ENCODE data around the gene MYL2. TPM values are rescaled to one million over a fixed set of nuclear protein-coding genes. Genes with fewer than 3 reads are reported as not detected.
A peak's percentile ranks its signal among the peaks of the same experiment; 100 is the strongest.

MYL2 gene
- total and polyA plus RNA-seq, 2 donors from 2014 or later, result 4.4 TPM; not detected in 1

DNA sequence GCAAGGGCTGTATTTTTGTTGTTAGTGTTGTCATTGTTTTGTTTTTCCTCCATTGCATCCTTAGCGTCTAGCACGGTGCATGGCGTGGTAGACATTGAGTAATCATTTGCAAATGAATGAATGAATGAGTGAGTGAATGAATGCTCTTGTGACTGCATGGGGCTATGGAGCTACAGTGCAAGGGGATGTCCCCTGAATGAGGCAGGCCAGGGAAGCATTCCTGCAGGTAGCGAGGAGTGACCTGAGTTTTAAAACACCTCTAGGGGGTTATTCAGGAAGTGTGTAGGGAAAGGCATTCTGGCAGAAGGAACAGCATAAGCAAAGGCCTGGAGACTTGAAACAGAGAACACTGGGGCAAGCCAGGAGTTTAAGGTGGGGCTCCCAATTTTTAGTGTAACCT lies 16.9 kb downstream of the MYL2 start:
- FAIRE-seq, result no peak
- Histone ChIP-seq H3K4me3 (ENCODE audit: low read length in 3 of 3) (no peak overlapping the region), H3K9me3 (ENCODE audit: control insufficient read depth in 2 of 3, insufficient read depth in 1 of 3, low read length in 3 of 3) (no peaks in the 10 kb centered on the region), H3K9ac (ENCODE audit: low read length in 3 of 3) (no peak overlapping the region), H3K27ac (ENCODE audit: low read depth in 2 of 2, low read length in 2 of 2) (no peak overlapping the region), H3K4me1 (ENCODE audit: control insufficient read depth in 2 of 3, insufficient read depth in 2 of 3, low read depth in 1 of 3, low read length in 3 of 3) (no peaks in the 10 kb centered on the region), H3K36me3 (ENCODE audit: control insufficient read depth in 2 of 3, insufficient read depth in 3 of 3, low read length in 3 of 3) (no peaks in the 10 kb centered on the region), H3K27me3 (ENCODE audit: control insufficient read depth, insufficient read depth, low read length) (no peaks in the 10 kb centered on the region)
- intact Hi-C loops (cut with DNase I), result no loop called here
- DNase-seq, result no peak
- TF ChIP-seq, protein P1, sequence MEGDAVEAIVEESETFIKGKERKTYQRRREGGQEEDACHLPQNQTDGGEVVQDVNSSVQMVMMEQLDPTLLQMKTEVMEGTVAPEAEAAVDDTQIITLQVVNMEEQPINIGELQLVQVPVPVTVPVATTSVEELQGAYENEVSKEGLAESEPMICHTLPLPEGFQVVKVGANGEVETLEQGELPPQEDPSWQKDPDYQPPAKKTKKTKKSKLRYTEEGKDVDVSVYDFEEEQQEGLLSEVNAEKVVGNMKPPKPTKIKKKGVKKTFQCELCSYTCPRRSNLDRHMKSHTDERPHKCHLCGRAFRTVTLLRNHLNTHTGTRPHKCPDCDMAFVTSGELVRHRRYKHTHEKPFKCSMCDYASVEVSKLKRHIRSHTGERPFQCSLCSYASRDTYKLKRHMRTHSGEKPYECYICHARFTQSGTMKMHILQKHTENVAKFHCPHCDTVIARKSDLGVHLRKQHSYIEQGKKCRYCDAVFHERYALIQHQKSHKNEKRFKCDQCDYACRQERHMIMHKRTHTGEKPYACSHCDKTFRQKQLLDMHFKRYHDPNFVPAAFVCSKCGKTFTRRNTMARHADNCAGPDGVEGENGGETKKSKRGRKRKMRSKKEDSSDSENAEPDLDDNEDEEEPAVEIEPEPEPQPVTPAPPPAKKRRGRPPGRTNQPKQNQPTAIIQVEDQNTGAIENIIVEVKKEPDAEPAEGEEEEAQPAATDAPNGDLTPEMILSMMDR (IDR thresholded peaks at IDR 0.05; ENCODE audit: borderline replicate concordance, extremely low read depth, insufficient read depth), result no peak

DNA sequence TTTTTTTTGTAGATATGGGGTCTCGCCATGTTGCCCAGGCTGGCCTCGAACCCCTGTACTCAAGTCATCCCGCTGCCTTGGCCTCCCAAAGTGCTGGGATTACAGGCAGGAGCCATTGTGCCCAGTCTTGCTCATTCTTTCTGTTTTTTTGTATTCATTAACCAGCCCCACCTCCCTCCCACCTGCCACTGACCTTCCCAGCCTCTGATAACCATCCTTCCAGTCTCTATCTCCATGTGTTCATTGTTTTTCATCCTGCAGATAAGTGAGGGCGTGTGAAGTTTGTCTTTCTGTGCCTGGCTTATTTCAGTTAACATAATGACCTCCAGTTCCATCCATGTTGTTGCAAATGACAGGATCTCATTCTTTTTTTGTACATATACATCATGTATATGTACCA lies 19.0 kb downstream of the MYL2 start:
- no peak overlapping the region for H3K27ac ChIP-seq (ENCODE audit: low read depth in 2 of 2, low read length in 2 of 2)
- FAIRE-seq, result no peak
- H3K9ac ChIP-seq (ENCODE audit: low read length in 3 of 3), result no peak overlapping the region
- no peaks in the 10 kb centered on the region for H3K27me3 ChIP-seq (ENCODE audit: control insufficient read depth, insufficient read depth, low read length)
- TF ChIP-seq, protein P1 (IDR thresholded peaks at IDR 0.05; ENCODE audit: borderline replicate concordance, extremely low read depth, insufficient read depth), result no peak
- no peaks in the 10 kb centered on the region for H3K36me3 ChIP-seq (ENCODE audit: control insufficient read depth in 2 of 3, insufficient read depth in 3 of 3, low read length in 3 of 3)
- no peak for DNase-seq
- no peaks in the 10 kb centered on the region for H3K4me1 ChIP-seq (ENCODE audit: control insufficient read depth in 2 of 3, insufficient read depth in 2 of 3, low read depth in 1 of 3, low read length in 3 of 3)
- H3K9me3 ChIP-seq (ENCODE audit: control insufficient read depth in 2 of 3, insufficient read depth in 1 of 3, low read length in 3 of 3), result no peaks in the 10 kb centered on the region
- H3K4me3 ChIP-seq (ENCODE audit: low read length in 3 of 3), result no peak overlapping the region
- intact Hi-C loops (cut with DNase I), result no loop called here

DNA sequence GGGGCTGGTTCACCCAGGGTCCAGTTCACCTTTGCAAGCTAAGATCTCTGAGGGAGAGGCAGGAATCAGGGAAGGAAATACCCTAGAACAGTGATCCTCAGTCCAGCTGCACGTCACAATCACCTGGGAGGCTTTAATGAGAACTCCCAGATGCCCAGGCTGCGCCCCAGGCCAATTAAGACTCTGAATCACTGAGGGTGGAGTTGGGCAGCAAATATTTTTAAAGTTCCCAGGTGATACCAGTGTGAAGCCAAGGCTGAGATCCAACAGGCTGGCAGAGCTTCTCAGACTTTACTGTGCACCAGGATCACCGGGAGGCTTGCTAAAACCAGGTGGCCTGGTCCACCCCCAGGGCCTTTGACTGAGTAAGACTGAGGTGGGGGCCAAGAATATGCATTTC lies 23.8 kb downstream of the MYL2 start:
- Histone ChIP-seq H3K27ac (ENCODE audit: low read depth in 2 of 2, low read length in 2 of 2) (no peak overlapping the region), H3K4me1 (ENCODE audit: control insufficient read depth in 2 of 3, insufficient read depth in 2 of 3, low read depth in 1 of 3, low read length in 3 of 3) (peaks cover 0 to 2% (median 0%) of the 10 kb centered on the region in 3 donors), H3K27me3 (ENCODE audit: control insufficient read depth, insufficient read depth, low read length) (no peaks in the 10 kb centered on the region), H3K36me3 (ENCODE audit: control insufficient read depth in 2 of 3, insufficient read depth in 3 of 3, low read length in 3 of 3) (no peaks in the 10 kb centered on the region), H3K9ac (ENCODE audit: low read length in 3 of 3) (no peak overlapping the region), H3K4me3 (ENCODE audit: low read length in 3 of 3) (no peak overlapping the region), H3K9me3 (ENCODE audit: control insufficient read depth in 2 of 3, insufficient read depth in 1 of 3, low read length in 3 of 3) (no peaks in the 10 kb centered on the region)
- intact Hi-C loops (cut with DNase I), result no loop called here
- FAIRE-seq (no peak), DNase-seq (peak in 1 of 5 donors; percentile 45)
- TF ChIP-seq, protein P1 (IDR thresholded peaks at IDR 0.05; ENCODE audit: borderline replicate concordance, extremely low read depth, insufficient read depth), result no peak

DNA sequence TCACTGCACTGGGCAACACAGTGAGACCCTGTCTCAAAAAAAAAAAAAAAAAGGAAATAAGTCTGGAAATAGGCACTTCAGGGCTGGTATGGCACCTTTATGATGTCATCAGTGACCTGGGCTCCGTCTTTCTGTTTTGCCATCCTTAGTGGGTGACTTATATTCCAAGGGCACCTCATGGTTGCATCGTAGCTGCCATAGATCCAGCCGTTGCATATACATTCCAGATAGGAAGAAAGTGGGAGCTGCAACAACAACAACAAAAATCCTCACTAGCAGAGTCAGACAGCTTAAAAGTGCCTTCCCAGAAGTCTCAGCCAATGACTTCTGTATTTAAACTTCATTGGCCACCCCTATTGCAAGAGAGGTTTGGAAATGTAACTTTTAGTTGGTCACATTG lies 26.4 kb downstream of the MYL2 start:
- peaks cover 0 to 2% (median 0%) of the 10 kb centered on the region in 3 donors for H3K4me1 ChIP-seq (ENCODE audit: control insufficient read depth in 2 of 3, insufficient read depth in 2 of 3, low read depth in 1 of 3, low read length in 3 of 3)
- H3K9ac ChIP-seq (ENCODE audit: low read length in 3 of 3), result no peak overlapping the region
- H3K4me3 ChIP-seq (ENCODE audit: low read length in 3 of 3), result no peak overlapping the region
- no peak for FAIRE-seq
- intact Hi-C loops (cut with DNase I), result no loop called here
- no peak overlapping the region for H3K27ac ChIP-seq (ENCODE audit: low read depth in 2 of 2, low read length in 2 of 2)
- no peaks in the 10 kb centered on the region for H3K36me3 ChIP-seq (ENCODE audit: control insufficient read depth in 2 of 3, insufficient read depth in 3 of 3, low read length in 3 of 3)
- TF ChIP-seq, protein P1 (IDR thresholded peaks at IDR 0.05; ENCODE audit: borderline replicate concordance, extremely low read depth, insufficient read depth), result no peak
- no peak for DNase-seq
- no peaks in the 10 kb centered on the region for H3K9me3 ChIP-seq (ENCODE audit: control insufficient read depth in 2 of 3, insufficient read depth in 1 of 3, low read length in 3 of 3)
- no peaks in the 10 kb centered on the region for H3K27me3 ChIP-seq (ENCODE audit: control insufficient read depth, insufficient read depth, low read length)
